Measurements from ENCODE around the gene PSMA1.

Gene PSMA1

GRCh38 chr11:14529951-14530350 lies 9.8 kb upstream of the PSMA1 start:
- DNase-seq = no peak

DNA sequence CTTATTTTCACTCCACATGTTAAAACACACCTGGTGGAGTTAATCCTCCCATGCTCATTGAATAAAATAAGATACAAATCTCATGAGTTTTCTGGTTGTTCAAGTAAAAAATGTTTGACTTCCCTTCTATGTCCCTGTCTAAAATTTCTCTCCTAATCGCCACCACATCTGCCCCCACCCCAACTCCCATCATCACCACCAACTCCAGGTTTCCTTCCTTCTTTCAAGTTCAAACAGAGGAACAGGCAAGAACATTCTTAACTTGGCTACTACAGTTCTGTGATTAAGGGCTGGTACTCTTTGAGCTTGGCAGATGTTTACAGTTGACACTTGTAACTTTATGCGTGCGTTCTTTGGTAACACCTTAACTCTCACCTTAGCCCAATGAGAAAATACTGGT lies 9.1 kb upstream of the PSMA1 start:
- no peak for DNase-seq

- no peak for DNase-seq
Observed at GRCh38 chr11:14522801-14523200, 2.6 kb upstream of the PSMA1 start.

DNA sequence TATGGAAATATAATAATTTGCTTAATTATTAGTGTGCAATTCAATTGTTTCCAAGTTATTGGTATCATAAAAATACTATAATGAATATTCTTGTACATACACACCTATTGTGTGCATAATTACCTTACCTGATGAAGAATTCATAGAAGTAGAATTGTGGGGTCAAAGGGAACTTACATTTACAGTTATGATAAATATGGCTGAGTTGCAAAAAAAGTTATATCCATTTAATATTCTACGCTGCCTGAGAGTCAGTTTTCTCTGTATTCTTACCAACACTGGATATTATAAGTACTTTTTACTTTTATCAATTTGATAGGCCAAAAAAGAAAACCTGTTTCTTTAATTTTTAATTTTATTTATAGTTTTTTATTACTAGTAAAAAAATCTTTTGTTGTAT lies 2.1 kb upstream of the PSMA1 start:
- no peak for DNase-seq

DNA sequence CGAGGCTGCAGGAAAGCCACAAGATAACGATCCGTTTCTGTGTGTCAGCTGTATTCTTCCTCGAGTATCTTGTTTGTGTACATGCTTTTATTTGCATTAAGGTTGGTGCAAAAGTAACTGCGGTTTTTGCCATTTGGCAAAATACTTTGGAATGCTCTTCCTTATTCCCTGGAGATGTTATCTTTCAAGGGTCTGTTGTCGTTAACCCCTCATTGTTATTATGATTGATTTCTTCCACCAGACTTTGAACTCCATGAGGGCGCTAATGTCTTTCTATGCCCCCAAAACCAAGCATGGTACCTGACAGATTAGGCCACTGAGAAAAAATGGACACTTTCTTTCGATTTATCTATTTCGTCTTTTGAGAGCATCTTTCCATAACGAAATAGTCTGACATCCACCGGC lies 563 bp upstream of the PSMA1 start:
- DNase-seq = peak in 1 of 14 donors; percentile 15

DNA sequence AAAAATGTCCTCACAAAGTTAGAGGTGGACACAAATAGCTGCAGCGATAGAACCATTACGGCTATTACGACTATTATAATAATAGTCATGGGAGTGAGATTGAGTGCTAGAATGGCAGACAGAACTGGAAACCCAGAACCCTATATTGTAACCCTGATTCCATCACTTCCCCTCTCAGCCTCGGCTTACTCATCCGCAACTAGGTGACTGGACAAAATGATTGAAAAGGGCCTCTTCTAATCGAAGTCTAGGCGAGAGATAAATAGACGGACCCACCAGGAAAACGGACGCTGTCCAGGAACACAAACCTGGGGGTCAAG lies 629 bp downstream of the PSMA1 start:
- DNase-seq = no peak

- no peak for DNase-seq
Observed at GRCh38 chr11:14518820-14519219, 1.4 kb downstream of the PSMA1 start.

- no peak for DNase-seq
Observed at GRCh38 chr11:14513800-14514199, 6.4 kb downstream of the PSMA1 start.

- DNase-seq = peak in 1 of 14 donors; percentile 1
Observed at GRCh38 chr11:14506532-14506931, 13.7 kb downstream of the PSMA1 start.

- DNase-seq = no peak
Observed at GRCh38 chr11:14503023-14503422, 17.2 kb downstream of the PSMA1 start.

- DNase-seq = no peak
Observed at GRCh38 chr11:14502039-14502438, 18.1 kb downstream of the PSMA1 start.

GRCh38 chr11:14500181-14500651 lies 20.0 kb downstream of the PSMA1 start:
- peak in 7 of 14 donors; percentile 0 to 24 (median 6) for DNase-seq

DNA sequence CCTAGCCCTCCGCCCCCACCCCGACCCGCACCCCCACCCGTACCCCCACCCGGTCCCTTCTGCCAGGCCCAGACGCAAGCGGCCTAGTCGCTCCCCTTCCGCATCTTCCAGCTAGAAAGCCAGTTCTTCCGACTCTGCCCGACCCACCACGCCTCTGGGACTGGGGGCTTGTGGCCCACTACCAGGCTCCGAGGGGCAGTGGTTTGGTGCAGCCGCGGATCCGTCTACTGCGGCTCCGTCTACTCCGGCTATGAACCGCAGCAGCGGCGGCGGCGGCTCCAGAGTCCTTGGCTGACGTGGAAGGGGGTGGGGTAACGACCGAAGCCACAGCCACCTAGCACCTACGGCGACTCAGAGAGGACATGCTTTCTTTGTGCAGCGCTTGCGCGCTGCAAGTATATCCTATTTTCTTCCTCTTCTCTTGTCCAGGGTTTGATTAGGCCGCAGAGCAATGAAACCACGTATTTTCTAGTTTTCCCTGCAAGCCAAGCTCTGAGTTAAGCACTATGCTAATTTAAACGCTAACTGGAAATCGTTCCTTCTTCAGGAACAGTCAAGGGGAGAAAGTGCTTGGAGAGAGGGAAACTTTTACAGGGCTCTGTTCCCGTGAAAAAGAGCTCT lies 20.5 kb downstream of the PSMA1 start, which contains the start of gene COPB1:
COPB1 (minus strand) TSS at position 252 of the 621 bp plus-strand sequence. CDS start 883 bp downstream, outside the sequence.
- peak; percentile 47 to 92 (median 88) for DNase-seq

DNA sequence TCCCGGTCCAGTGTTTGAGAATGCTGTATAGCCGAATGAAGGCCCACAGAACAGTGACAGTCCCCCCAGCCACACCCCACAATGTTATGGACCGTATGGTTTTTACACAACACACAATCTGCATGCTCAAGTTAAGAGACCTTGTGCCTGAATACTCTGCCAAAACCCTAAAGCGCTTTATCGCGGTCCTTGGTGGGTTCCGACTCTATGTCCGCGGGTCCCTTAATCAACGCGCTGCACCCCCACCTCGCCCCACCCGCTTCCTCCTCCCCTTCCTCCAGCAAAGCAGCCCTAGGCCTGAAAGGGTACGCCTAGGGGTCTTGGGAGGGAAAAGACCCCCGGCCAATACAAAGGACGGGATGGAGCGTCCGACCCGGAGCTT lies 21.0 kb downstream of the PSMA1 start:
- peak in 2 of 14 donors; percentile 51 to 57 for DNase-seq

DNA sequence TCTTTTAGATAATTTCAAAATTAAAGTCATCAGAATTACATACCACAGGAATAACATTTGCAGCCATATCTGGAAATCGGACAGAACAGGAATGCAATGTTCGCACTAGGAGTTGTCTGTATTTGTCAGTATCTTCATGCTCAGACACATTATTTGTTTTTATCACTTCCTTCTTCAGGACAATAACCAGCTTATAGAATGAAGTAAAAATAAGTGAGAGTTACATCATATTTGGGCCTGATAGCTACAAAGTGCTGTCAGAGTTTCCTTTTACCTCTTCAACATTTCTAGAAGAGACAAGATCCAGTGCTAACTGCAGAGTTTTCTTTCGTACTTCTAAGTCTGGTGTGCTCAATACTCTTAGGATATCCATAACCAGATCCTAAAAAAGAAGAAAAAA lies 39.5 kb downstream of the PSMA1 start:
- no peak for DNase-seq

DNA sequence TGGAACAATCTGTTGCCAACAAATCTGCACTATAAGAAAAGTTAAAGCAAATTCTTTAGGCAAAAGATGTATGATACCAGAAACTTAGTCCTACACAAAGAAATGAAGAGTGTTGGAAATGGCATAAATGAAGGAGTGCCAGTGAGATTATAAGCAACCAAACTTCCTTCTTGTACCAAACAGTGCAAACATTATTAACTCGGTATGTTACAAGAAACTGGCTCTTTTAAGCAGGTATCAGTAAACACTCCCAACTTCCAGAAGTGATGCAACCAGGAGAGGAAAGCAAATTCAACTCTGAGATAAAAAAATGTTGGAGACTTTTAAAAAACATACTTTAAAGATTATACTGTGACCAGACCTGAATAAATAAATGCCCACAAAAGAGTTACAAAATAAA lies 49.1 kb downstream of the PSMA1 start:
- no peak for DNase-seq

- DNase-seq = no peak
Observed at GRCh38 chr11:14463623-14464022, 56.6 kb downstream of the PSMA1 start.

- DNase-seq = no peak
Observed at GRCh38 chr11:14460147-14460546, 60.0 kb downstream of the PSMA1 start.

- DNase-seq = no peak
Observed at GRCh38 chr11:14458377-14458776, 61.8 kb downstream of the PSMA1 start.

DNA sequence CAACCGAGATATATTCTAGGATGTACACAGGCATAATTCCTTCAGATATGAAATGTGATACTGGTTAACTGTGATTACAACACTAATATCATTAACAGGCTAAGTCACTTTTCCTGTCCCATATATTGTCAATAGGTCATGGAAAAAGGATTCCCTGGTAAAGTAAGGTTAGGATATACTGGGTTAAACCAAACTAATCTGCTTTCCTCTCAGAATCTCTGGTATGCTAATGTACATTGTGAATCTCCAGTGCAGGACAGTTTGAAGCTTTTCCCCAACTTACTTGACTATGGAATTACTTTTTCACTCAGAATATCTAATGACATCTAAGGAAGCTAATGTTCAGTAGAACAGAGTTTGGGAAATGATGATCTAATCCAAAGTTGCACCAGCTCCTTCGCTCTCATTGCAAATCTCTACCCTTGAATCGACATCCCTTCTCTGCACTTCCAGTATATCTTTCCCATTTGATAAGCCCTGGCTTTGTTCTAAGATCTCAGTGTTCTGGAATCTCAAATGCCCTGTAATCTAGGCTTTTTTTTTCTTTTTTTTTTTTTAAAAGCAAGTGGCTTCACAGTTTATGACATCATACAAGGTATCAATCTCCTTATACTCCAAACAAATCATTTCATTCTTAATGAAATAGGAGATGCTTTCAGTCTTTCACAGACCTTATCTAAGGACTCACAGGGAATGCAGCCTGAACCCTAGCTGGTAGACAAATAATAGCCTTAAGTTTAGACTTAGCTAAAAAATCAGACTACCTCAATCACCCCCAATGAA lies 64.3 kb downstream of the PSMA1 start:
- no peak for DNase-seq
